Measurements from ENCODE around the gene DMAC2L.
"Not testable (repeated sequence)": the region's sequence is repeated elsewhere in the genome, so short reads cannot be mapped to it uniquely, and the experiment has no call there.

GRCh38 chr14:50365572-50365971 lies 53.4 kb downstream of the DMAC2L start:
- TF ChIP-seq, protein P1, sequence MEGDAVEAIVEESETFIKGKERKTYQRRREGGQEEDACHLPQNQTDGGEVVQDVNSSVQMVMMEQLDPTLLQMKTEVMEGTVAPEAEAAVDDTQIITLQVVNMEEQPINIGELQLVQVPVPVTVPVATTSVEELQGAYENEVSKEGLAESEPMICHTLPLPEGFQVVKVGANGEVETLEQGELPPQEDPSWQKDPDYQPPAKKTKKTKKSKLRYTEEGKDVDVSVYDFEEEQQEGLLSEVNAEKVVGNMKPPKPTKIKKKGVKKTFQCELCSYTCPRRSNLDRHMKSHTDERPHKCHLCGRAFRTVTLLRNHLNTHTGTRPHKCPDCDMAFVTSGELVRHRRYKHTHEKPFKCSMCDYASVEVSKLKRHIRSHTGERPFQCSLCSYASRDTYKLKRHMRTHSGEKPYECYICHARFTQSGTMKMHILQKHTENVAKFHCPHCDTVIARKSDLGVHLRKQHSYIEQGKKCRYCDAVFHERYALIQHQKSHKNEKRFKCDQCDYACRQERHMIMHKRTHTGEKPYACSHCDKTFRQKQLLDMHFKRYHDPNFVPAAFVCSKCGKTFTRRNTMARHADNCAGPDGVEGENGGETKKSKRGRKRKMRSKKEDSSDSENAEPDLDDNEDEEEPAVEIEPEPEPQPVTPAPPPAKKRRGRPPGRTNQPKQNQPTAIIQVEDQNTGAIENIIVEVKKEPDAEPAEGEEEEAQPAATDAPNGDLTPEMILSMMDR (IDR thresholded peaks at IDR 0.05; ENCODE audit: low read depth, low read length, poor library complexity, severe bottlenecking) = not testable (repeated sequence)
- not testable (repeated sequence) for TF ChIP-seq EZH2phosphoT487 (IDR thresholded peaks at IDR 0.05; ENCODE audit: borderline replicate concordance, low read length)
